TTC549 (cell line): Measurements from ENCODE around the gene INPP5D.
"Not testable (repeated sequence)": the region's sequence is repeated elsewhere in the genome, so short reads cannot be mapped to it uniquely, and the experiment has no call there.

Experiments
- FAIRE-seq: peaks from 2 replicates; lab custom pipeline; 2012; peaks lifted over from hg19 to GRCh38; lab: Jason Lieb, UNC

The INPP5D gene

GRCh38 chr2:233146194-233146593, 86.1 kb downstream of the INPP5D start:
- no peak for FAIRE-seq

GRCh38 chr2:233147136-233147828, 87.1 kb downstream of the INPP5D start:
- no peak for FAIRE-seq

GRCh38 chr2:233147829-233148167, 87.7 kb downstream of the INPP5D start:
- no peak for FAIRE-seq

- no peak for FAIRE-seq
Observed at GRCh38 chr2:233148354-233148753, 88.2 kb downstream of the INPP5D start.

- FAIRE-seq = no peak
Observed at GRCh38 chr2:233152541-233152940, 92.4 kb downstream of the INPP5D start.

GRCh38 chr2:233153146-233153798, 93.1 kb downstream of the INPP5D start:
- no peak for FAIRE-seq

- no peak for FAIRE-seq
Observed at GRCh38 chr2:233156001-233156400, 95.9 kb downstream of the INPP5D start.

- not testable (repeated sequence) for FAIRE-seq
Observed at GRCh38 chr2:233156461-233156860, 96.3 kb downstream of the INPP5D start.

GRCh38 chr2:233161730-233162129, 101.6 kb downstream of the INPP5D start:
- no peak for FAIRE-seq

- FAIRE-seq = no peak
Observed at GRCh38 chr2:233162770-233163169, 102.6 kb downstream of the INPP5D start.

- no peak for FAIRE-seq
Observed at GRCh38 chr2:233163486-233164103, 103.5 kb downstream of the INPP5D start.

GRCh38 chr2:233164128-233164635, 104.0 kb downstream of the INPP5D start:
- FAIRE-seq = no peak

- FAIRE-seq = no peak
Observed at GRCh38 chr2:233164967-233165366, 104.8 kb downstream of the INPP5D start.

- FAIRE-seq = no peak
Observed at GRCh38 chr2:233165543-233165894, 105.4 kb downstream of the INPP5D start.

GRCh38 chr2:233165895-233166661, 105.9 kb downstream of the INPP5D start:
- FAIRE-seq = no peak

- no peak for FAIRE-seq
Observed at GRCh38 chr2:233168445-233168844, 108.3 kb downstream of the INPP5D start.

- FAIRE-seq = no peak
Observed at GRCh38 chr2:233168919-233169318, 108.8 kb downstream of the INPP5D start.

- no peak for FAIRE-seq
Observed at GRCh38 chr2:233171344-233171743, 111.2 kb downstream of the INPP5D start.

GRCh38 chr2:233173115-233173514, 113.0 kb downstream of the INPP5D start:
- peak; percentile 62 for FAIRE-seq

GRCh38 chr2:233174137-233174536, 114.0 kb downstream of the INPP5D start:
- no peak for FAIRE-seq

- no peak for FAIRE-seq
Observed at GRCh38 chr2:233178994-233179847, 119.1 kb downstream of the INPP5D start.

- FAIRE-seq = no peak
Observed at GRCh38 chr2:233179848-233180366, 119.8 kb downstream of the INPP5D start.
